Fibroblast of pulmonary artery (primary cell): ENCODE results near the gene BNIP5.

Experiments used
- DNase-seq: peaks from one replicate; pipeline ENCODE4 v3.0.0-alpha.2; 2010; ENCODE audit warnings: low read depth
- H3K4me3 ChIP-seq: replicated peaks from 2 replicates; pipeline ENCODE4 v1.5.1; 2011; ENCODE audit warnings: low read depth, mild to moderate bottlenecking, control low read depth, low read length, moderate library complexity
- TF ChIP-seq, protein P1 (sequence below): IDR thresholded peaks from 2 replicates; pipeline ENCODE4 v1.5.1; 2011; ENCODE audit warnings: mild to moderate bottlenecking, control low read depth, low read length, inconsistent platforms; ENCODE audit errors: missing control alignments

The BNIP5 gene

DNA sequence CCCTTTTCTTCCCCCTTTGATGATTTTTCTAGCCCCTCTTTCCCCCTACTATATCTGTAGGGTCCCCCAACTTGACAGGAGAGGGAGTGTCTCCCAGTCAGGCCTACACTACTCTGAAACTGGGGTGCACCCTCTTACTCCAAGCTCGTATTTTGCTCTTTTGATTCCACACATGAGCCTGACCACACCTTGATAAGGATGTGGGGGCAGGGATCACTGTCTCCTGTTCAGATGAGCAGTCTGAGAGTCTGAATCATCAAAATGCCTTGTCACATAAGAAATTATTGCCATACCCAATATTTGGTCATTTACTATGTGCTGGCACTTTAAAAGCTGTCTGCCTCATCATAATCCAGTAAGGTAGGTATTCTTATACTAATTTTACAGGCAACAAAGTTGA lies 50.9 kb downstream of the BNIP5 start:
- no peak overlapping the region for H3K4me3 ChIP-seq
- DNase-seq = no peak
- TF ChIP-seq, protein P1, sequence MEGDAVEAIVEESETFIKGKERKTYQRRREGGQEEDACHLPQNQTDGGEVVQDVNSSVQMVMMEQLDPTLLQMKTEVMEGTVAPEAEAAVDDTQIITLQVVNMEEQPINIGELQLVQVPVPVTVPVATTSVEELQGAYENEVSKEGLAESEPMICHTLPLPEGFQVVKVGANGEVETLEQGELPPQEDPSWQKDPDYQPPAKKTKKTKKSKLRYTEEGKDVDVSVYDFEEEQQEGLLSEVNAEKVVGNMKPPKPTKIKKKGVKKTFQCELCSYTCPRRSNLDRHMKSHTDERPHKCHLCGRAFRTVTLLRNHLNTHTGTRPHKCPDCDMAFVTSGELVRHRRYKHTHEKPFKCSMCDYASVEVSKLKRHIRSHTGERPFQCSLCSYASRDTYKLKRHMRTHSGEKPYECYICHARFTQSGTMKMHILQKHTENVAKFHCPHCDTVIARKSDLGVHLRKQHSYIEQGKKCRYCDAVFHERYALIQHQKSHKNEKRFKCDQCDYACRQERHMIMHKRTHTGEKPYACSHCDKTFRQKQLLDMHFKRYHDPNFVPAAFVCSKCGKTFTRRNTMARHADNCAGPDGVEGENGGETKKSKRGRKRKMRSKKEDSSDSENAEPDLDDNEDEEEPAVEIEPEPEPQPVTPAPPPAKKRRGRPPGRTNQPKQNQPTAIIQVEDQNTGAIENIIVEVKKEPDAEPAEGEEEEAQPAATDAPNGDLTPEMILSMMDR = no peak

GRCh38 chr6:36285187-36285671 lies 51.5 kb downstream of the BNIP5 start:
- DNase-seq = no peak
- no peak overlapping the region for H3K4me3 ChIP-seq
- TF ChIP-seq, protein P1 = no peak

DNA sequence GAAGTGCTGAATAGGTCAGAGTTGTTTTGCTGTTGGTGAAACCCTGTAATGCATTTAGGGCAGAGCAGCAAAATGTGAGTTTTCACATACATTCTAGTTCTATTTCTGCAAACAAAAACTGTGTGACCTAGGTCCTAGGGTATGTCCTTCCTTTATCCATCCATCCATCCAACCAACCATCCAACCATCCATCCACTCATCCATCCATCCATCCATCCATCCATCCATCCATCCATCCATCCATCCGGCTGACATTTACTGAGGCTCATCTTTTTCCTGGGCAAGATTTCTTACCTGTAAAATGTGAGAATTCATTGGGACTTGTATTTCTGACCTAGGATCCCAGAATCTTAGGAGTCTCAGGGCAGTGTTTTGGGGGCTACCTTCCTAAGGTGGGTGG lies 52.3 kb downstream of the BNIP5 start:
- TF ChIP-seq, protein P1 = no peak
- no peak overlapping the region for H3K4me3 ChIP-seq
- DNase-seq = no peak

- H3K4me3 ChIP-seq = no peak overlapping the region
Observed at GRCh38 chr6:36283608-36284007, 53.1 kb downstream of the BNIP5 start.

GRCh38 chr6:36280983-36281382 lies 55.7 kb downstream of the BNIP5 start:
- TF ChIP-seq, protein P1 = no peak
- no peak overlapping the region for H3K4me3 ChIP-seq
- DNase-seq = no peak

More at GRCh38 chr6:36283608-36284007, 53.1 kb downstream of the BNIP5 start:
- no peak for DNase-seq
- TF ChIP-seq, protein P1 = no peak

DNA sequence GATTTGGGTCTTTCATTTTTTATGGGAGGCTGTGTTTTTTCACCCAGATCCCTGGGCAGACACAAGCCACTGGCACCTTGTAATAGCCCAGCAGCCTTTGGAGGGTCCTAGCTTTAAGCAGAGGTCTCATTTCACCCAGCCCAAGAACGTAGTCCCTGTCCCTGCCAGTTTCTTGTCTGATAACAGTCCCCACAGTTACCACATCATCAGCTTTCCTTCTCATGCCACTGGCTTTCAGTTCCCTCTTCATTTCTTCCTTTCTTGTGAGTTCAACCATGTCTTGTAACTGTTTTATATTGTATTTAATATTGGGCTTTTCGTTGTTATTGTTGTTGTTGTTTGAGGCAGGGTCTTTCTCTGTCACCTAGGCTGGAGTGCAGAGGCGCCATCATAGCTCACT lies 56.2 kb downstream of the BNIP5 start:
- no peak for DNase-seq
- no peak overlapping the region for H3K4me3 ChIP-seq
- TF ChIP-seq, protein P1 = no peak

- DNase-seq = no peak
- no peak overlapping the region for H3K4me3 ChIP-seq
- TF ChIP-seq, protein P1 = no peak
Observed at GRCh38 chr6:36277946-36278470, 58.7 kb downstream of the BNIP5 start.
